Body of pancreas (tissue), 4 donors: ENCODE data around the gene PLEK2. TPM values are rescaled to one million over a fixed set of nuclear protein-coding genes. Genes with fewer than 3 reads are reported as not detected.

ENCODE experiments used
- ATAC-seq: fragments of 150-250 bp; one replicate; pipeline ENCODE4 v1.9.1; 2016
- DNase-seq, 4 donors: peaks; one replicate each; pipeline ENCODE4 v3.0.0-alpha.2; 2019
- H3K27ac ChIP-seq, 4 donors: fragments of 200-600 bp; sonication (generic); 1 replicate in 3 of 4; 2 replicates in 1 of 4; pipeline versions ENCODE4 v1.5.1 to v1.6.1; 2016 to 2019; ENCODE audit warnings: mild to moderate bottlenecking in 1 of 4, mixed read lengths in 1 of 4, moderate library complexity in 1 of 4
- H3K27me3 ChIP-seq, 2 donors: fragments of 200-600 bp; sonication (generic); one replicate each; pipeline ENCODE4 v1.6.0; 2016; ENCODE audit warnings: mild to moderate bottlenecking in 1 of 2
- H3K36me3 ChIP-seq, 2 donors: fragments of 200-600 bp; sonication (generic); replicated peaks in 1 of 2; 2 replicates each; pipeline ENCODE4 v1.5.1; 2016; ENCODE audit warnings: low read depth in 2 of 2; ENCODE audit not compliant: insufficient read depth in 1 of 2
- H3K4me1 ChIP-seq: fragments of 200-600 bp; sonication (generic); one replicate; pipeline ENCODE4 v1.6.0; 2016
- H3K4me3 ChIP-seq, 2 donors: fragments of 200-600 bp; sonication (generic); 1 replicate in 1 of 2; 2 replicates in 1 of 2; pipeline ENCODE4 v1.5.1; 2016 to 2019
- H3K9me3 ChIP-seq, 3 donors: fragments of 200-600 bp; sonication (generic); 1 replicate in 2 of 3; 2 replicates in 1 of 3; pipeline ENCODE4 v1.5.1; 2016
- CTCF ChIP-seq, 7 experiments: fragments of 450-650 bp in 4 of 7; fragments of 200-600 bp in 3 of 7; sonication (generic) in 3 of 7; IDR thresholded peaks; one replicate each; pipeline ENCODE4 v1.5.1; 2016 to 2019; ENCODE audit warnings: antibody characterized with exemption in 7 of 7
- POLR2A ChIP-seq, 3 donors: fragments of 450-650 bp; IDR thresholded peaks; one replicate each; pipeline ENCODE4 v1.6.1; 2016; ENCODE audit warnings: antibody characterized with exemption in 3 of 3, mild to moderate bottlenecking in 2 of 3
- WGBS, 2 donors: methylation state at CpG; one replicate each; pipeline ENCODE4 v1.1.5; 2017; 5-methylcytosine and 5-hydroxymethylcytosine counted together
- intact Hi-C: fragments of 100-400 bp; cut with DNase I; formaldehyde crosslinking; loops from one replicate; pipeline ENCODE4 v1.15.1; 2023
- total RNA-seq, 2 donors: library from RNA; depleted of rRNA; stranded (reverse); fragments of >200 nt; gene quantifications; one replicate each; pipeline ENCODE4 v1.1.0, GENCODE V29; 2016

PLEK2 gene
- total RNA-seq, 2 donors from 2014 or later = 7.5 to 9.2 TPM

GRCh38 chr14:67421356-67422224 is 9.6 kb upstream of the PLEK2 start:
- ATAC-seq (no peak), DNase-seq (no peak)
- no peak overlapping the region for H3K27ac ChIP-seq
- no peak overlapping the region for H3K4me3 ChIP-seq
- whole genome bisulfite sequencing, 2 donors = 87 to 90% methylated on average over 11 of the region's 11 CpGs
- intact Hi-C loops = loop anchor here (10.0 kb wide), 1 partner anchor 153 kb away; no protein-coding TSS in a partner anchor
- no peaks in the 10 kb centered on the region for H3K36me3 ChIP-seq
- H3K27me3 ChIP-seq = no peaks in the 10 kb centered on the region
- no peaks in the 10 kb centered on the region for H3K9me3 ChIP-seq
- TF ChIP-seq CTCF (IDR thresholded peaks at IDR 0.05) = no peak
- TF ChIP-seq POLR2A (IDR thresholded peaks at IDR 0.05) = no peak
- H3K4me1 ChIP-seq = peaks cover 2% of the 10 kb centered on the region

GRCh38 chr14:67420102-67420739 is 8.3 kb upstream of the PLEK2 start:
- H3K27me3 ChIP-seq = no peaks in the 10 kb centered on the region
- H3K9me3 ChIP-seq = no peaks in the 10 kb centered on the region
- no peak for TF ChIP-seq POLR2A (IDR thresholded peaks at IDR 0.05)
- peak in 6 of 7 experiments; percentile 18 to 45 (median 37) for TF ChIP-seq CTCF (IDR thresholded peaks at IDR 0.05)
- H3K27ac ChIP-seq = no peak overlapping the region
- intact Hi-C loops = loop anchor here (10.0 kb wide), 1 partner anchor 155 kb away; no protein-coding TSS in a partner anchor
- no peak overlapping the region for H3K4me3 ChIP-seq
- ATAC-seq (peak; percentile 42), DNase-seq (peak; percentile 22 to 47 (median 38))
- peaks cover 11% of the 10 kb centered on the region for H3K4me1 ChIP-seq
- WGBS, 2 donors = 72 to 76% methylated on average over 10 to 12 of the region's 12 CpGs
- H3K36me3 ChIP-seq = no peaks in the 10 kb centered on the region

GRCh38 chr14:67418401-67419191 is 6.6 kb upstream of the PLEK2 start:
- no peak for TF ChIP-seq POLR2A (IDR thresholded peaks at IDR 0.05)
- no peak for TF ChIP-seq CTCF (IDR thresholded peaks at IDR 0.05)
- no peak for ATAC-seq
- 73 to 78% methylated on average over 9 to 11 of the region's 11 CpGs for WGBS, 2 donors

GRCh38 chr14:67417633-67418032 is 5.7 kb upstream of the PLEK2 start:
- Histone ChIP-seq H3K4me1 (peaks cover 23% of the 10 kb centered on the region), H3K9me3 (no peaks in the 10 kb centered on the region), H3K36me3 (no peaks in the 10 kb centered on the region), H3K4me3 (no peak overlapping the region), H3K27ac (no peak overlapping the region), H3K27me3 (no peaks in the 10 kb centered on the region)
- intact Hi-C loops = no loop called here
- no peak for ATAC-seq
- TF ChIP-seq CTCF (IDR thresholded peaks at IDR 0.05) (no peak), POLR2A (IDR thresholded peaks at IDR 0.05) (no peak)
- WGBS, 2 donors = 73 to 80% methylated on average over 3 of the region's 3 CpGs
- DNase-seq = no peak

More at GRCh38 chr14:67418401-67419191, 6.6 kb upstream of the PLEK2 start:
- Histone ChIP-seq H3K4me3 (no peak overlapping the region), H3K27me3 (no peaks in the 10 kb centered on the region), H3K9me3 (no peaks in the 10 kb centered on the region), H3K27ac (no peak overlapping the region), H3K36me3 (no peaks in the 10 kb centered on the region), H3K4me1 (peaks cover 17% of the 10 kb centered on the region)
- intact Hi-C loops = no loop called here
- peak in 1 of 4 donors; percentile 73 for DNase-seq
